Daoy (cell line): Measurements from ENCODE around the gene SLF2. TPM values are rescaled to one million over a fixed set of nuclear protein-coding genes. Genes with fewer than 3 reads are reported as not detected.

Experiments
- DNase-seq: peaks from one replicate; pipeline ENCODE4 v3.0.0-alpha.2; 2015; ENCODE audit warnings: low read depth
- total RNA-seq: library from RNA; depleted of rRNA; stranded (reverse); fragments of >200 nt; shearing (Covaris generic); gene quantifications from 2 replicates; pipeline ENCODE4 v1.2.3, GENCODE V29; 2014

The SLF2 gene
- total RNA-seq, 1 experiment from 2014 or later = 16.6 TPM

DNA sequence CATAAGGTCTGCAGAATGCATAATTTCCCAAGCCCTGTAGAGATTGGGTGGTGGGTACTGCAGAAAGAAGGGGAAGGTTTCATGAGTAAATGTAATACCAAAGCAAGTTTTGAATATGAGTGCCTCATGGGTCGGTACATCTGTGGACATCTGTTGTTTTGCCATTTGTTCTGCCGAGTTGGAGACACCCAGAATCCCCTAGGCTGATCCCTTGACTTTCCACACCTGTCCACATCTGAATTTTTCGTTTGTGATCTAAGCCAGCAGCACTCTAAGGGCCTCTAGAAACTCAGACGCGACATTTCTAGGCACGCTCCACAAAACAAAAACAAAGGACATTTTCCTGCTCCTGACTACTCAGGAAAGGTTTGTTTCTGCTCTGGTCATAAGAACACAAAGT is 11.7 kb upstream of the SLF2 start:
- DNase-seq = no peak

DNA sequence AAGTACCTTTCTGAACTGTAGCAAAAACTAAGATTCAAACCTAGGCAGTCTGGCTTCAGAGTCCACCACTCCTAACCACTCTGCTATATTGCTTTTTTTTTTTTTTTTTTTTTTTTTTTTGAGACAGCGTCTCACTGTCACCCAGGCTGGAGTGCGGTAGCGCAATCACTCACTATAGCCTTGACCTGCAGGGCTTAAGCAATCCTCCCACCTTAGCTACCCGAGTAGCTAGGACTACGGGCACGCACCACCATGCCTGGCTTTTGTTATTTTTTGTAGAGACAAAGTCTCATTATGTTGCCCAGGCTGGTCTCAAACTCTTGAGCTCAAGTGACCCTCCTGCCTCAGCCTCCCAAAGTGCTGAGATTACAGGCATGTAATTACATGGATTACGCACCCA is 10.1 kb upstream of the SLF2 start:
- DNase-seq = no peak

DNA sequence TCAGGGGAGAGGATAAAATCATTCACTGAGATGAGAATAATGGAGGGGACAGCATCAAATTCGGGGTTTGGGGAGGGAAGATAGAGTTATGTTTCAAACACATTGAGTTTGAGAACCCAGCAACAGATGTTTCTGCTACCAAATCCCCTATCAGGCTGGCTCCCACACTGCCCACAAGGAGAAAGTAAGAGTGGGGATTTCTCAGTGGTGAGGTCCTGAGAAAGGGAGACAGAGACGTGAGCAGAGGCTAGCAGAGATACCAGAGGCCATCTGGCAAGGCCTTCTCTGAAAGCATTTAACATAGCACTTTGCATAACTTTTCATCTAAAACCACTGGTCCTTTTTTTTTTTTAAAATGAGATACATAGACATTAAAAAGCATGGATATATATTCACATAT is 7.8 kb upstream of the SLF2 start:
- no peak for DNase-seq

DNA sequence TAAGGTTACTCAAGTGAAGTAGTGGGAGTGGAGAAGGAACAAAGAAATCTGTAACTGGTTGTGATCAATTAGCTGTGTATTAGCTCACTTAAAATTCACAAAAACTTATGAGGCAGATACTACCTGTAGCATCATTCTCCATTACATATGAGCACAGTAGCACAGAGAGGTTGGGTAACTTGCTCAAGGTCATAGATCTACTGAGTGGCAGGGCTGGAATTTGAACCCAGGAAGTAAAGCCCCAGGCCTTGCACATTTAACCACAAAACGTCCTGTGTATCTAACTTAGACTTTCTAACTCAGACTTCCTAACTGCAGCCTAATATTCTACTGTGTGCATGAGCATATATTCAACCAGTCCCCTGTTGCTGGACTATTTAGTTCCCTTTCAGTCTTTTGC is 5.6 kb upstream of the SLF2 start:
- DNase-seq = no peak

DNA sequence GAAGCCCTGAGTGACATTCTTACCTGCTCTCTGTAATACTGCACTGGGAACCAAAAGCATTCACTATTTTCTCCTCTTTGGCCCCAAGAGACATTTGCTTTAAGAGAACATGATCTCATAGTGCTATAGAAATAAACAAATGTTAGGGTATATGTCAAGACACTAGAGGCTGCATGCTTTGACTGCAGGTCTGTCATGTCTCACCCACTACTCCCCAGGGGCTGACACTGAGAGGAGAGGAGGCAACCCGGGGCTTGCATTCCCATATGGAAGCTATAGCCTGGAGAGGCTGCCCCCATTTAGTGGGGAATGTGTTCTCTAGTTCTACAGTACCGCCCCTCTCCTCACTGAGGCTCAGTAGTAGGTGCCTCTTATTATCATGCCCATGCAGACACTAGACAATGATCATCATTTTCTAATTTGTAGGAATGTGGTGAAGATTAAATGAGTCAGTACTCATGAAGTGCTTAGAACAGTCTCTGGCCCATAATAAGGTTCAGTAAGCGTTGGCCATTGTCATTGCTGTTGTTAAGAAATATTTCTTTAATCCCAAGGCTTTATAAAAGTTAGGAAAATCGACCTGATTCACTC is 4.9 kb upstream of the SLF2 start:
- DNase-seq = no peak

DNA sequence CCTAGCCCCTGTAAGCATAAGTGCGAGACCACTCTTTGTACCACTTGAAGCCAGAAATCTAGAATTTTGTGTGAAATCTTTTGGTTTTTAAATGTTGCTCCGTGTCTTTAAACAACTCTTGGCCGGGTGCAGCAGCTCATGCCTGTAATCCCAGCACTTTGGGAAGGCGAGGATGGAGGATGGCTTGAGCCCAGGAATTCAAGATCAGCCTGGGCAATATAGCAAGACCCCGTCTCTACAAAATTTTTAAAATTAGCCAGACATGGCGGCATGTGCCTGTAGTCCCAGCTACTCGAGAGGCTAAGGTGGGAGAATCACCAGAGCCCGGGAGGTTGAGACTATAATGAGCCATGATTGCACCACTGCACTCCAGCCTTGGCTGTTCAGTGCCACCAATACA is 4.4 kb upstream of the SLF2 start:
- no peak for DNase-seq

DNA sequence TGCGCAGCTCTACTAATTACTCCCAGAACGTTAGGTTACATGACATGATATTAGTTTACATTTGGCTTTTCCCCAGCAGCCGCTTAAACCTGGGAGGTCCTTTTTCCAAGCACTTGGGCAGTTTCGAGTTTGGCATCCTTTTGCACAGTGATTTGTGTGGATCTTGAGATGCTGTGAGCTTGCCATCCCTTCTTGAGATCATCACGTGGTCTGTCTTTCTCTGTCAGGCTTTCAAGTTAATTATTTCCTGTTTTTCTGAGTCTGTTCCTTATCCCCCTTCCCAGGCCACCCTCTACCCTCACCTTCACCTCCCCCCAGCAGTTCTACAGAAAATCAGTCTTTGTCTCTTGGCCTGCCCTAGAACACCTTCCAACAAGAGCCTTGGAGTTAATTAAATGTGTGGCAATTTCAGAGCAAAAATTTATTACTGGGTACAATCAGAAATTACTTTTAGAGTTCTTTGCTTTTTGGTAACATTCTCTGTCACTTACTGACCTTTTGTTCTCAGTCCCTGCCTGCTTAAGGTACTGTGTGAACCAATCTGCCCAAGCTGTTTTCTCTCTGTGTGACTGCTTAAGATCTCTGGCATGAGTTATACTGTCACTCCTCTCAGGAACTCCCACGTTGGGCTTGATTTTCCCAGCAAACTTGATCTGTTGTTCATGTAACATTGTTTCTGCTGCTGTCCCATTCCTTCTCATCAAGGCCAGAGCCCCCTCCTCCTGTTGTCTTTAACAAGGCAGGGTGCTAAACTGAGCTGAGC is 3.1 kb upstream of the SLF2 start:
- DNase-seq = no peak

DNA sequence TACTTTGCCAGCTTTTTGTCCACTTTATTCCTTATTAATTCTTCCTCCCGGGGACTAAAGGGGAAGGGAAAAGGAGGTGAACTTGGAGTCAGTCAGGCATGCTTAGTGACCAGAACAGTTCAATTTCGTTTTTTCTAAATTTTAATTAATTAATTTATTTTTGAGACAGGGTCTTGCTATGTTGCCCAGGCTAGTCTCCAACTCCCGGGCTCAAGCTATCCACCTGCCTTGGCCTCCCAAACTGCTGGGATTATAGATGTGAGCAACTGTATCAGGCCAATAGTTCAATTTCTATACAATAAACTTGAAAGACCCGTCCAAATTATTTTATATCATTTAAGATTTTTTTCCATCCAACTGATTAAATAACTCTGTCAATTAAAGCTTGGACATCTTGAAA is 1.3 kb upstream of the SLF2 start:
- DNase-seq = no peak

DNA sequence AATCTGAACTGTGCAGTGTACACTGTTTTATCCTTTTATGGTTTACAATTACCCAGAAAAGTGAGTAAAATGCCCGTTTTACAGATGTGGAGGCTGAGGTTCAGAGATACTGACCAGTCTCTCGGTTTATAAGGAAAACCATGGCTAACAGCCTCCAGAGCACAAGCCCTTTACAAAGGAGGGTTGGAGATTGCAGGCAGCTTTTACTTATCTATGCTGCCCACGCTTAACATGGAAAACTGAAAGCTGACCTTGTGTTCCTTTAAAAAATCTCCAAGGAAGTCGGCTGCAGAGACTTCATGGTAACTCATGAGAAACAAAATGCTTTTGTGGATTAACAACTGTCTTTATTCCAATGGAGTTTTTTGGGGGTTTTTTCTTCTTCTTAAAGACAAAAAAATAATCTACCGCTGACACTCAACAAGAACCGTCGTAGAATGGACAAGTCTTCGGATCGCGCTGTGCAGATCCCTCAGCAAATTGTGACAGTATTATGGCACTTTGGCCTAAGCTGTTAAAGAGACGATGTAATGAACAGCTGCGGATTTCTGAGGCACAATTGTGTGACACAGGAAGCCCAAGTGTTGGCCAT is 654 bp upstream of the SLF2 start:
- DNase-seq = peak; percentile 6

DNA sequence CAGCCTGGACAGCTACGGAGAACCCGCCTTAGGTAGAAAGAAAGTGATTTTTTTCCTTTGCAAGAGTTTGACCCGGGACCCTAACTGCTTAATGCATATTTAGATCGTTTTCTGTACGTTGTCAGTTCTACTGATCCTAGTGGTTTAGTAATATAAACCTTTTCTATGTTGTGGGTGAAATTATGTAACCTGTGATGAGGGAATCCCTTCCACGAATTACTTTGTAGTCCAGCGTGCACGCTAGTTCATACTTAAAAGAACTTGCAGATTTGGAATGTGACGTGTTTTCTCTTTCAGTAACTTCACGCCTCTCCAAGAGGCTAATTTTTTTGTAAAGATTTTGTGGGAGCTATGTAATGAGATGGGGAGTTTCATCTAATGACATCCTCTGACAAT is 705 bp downstream of the SLF2 start:
- no peak for DNase-seq

DNA sequence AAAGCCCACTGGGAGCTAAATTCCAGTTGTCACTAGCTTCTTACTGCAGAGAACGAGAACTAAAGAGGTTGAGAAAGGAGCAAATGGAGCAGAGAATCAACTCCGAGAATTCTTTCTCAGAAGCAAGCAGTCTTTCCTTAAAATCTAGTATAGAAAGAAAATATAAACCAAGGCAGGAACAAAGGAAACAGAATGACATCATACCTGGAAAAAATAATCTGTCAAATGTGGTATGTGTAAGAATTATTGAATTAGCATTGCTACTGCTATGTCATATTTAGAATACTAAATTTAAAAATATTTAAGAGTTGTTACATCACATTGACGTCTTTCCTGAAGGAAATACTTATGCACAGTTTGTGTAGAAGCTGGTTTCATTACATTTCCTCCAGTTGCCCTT is 4.3 kb downstream of the SLF2 start:
- DNase-seq = no peak

DNA sequence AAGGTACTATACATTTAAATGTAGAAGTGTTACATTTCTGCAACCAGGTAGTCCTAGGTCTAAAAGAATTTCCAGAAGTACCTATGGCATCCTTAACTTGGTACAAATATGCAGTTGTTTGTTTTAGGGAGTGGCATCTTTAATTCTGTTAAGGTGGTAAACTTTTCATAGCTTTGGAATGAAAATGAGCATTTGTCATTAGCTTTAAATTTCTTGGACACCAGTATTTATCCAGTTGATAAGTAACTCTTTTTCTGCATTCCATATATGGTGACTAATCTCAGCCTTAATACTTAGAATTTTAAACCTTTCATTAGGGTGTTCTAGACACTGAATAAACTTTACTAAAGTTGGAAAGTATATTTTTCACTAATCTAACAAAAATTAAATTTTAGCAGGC is 10.8 kb downstream of the SLF2 start:
- DNase-seq = no peak

DNA sequence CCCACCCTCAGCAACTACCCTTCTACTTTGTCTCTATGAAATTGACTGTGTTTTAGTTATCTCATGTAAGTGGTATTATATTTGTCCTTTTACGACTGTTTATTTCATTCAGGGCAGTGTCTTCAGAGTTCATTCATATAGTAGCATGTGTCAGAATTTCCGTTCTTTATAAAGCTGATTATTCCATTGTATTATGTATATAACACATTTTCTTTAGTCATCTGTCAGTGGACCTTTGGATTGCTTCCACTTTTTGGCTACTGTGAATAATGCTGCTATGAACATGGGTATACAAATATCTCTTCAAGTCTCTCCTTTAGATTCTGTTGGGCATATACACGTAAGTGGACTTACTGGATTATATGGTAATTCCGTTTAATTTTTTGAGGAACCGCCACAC is 14.5 kb downstream of the SLF2 start:
- no peak for DNase-seq

DNA sequence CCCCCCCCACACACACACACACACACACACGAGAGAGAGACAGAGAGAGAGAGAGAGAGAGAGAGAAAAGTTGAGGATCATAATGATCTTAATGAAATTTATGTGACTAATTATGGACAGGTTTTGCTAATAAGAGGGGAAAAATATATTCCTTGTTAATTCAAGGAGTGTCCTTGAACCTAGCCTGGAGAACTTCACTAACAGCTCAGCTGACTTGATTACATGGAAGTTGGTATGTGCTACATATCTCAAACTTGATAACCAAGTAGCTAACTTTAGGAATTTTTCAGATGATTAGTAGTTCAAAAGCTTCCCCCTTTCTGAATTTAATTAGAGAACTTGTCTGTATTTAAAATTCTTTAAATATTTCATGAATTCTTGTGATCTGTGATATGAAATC is 15.3 kb downstream of the SLF2 start:
- DNase-seq = no peak

DNA sequence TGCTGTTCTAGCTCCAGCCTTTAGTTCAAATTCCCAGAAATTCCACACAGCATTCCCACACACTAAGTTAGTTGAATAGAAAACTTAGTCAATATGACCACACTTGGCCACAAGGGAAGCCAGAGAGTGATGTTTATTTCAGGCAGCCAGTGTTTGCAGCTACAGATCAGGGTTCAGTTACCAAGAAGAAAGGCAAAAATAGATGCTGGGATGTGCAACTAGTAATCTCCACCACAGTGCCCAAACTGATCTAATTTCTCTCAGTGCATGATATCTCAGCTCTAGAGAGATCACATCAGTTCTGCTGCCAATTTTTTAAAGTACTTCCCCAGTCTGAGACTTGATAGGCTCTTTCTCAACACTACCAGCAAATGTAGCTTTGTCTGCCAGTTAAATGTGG is 17.6 kb downstream of the SLF2 start:
- DNase-seq = no peak

DNA sequence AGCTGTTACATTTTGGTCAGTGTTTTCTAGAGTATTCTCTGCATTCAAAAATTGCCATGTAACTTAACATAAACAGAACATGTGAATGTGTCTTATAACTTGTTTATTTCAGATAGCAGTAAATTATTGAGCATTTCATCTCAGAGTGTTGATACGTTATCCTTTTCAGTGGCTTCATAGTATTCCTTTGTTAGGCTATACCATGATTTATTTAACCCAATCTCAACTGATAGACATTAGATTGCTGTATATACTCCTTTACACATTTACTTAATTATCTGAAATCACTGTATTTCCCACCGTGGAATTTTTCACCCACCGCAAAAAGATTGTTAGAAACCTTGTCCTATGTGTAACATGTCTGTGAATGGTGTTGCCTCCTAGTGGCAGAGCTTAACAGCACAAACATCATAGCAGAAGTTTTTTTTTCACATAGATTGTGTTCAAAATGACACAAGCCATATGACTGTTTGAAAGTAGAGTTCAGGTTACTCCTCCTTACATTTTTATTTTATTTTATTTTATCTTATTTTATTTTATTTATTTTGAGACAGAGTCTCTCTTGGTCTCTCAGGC is 21.4 kb downstream of the SLF2 start:
- no peak for DNase-seq

DNA sequence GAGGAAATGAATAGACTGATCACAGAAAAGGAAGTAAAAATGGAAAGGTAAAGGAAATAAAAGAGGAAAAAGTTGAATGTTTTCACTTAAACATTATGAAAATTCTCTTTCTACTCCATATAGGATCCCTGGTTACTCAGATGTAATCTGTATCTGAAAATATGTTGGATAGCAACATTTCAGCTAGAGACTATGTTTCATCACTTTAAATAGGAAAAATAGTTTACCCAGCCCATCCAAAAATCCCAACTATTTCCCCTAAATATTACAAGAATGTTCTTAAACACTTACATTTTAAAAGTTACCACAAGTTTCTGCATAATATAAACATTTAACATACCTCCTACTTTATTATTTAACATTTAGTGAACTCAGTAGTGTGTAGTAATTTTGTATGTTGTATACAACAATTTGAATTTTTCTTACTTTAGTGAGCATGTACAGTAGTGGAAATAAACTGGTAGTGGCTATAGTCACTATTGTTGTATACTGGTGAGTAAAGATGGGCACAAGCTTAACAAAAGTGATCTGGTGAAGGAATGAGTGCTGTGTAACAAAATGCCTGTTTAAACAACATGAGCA is 27.1 kb downstream of the SLF2 start:
- DNase-seq = no peak

DNA sequence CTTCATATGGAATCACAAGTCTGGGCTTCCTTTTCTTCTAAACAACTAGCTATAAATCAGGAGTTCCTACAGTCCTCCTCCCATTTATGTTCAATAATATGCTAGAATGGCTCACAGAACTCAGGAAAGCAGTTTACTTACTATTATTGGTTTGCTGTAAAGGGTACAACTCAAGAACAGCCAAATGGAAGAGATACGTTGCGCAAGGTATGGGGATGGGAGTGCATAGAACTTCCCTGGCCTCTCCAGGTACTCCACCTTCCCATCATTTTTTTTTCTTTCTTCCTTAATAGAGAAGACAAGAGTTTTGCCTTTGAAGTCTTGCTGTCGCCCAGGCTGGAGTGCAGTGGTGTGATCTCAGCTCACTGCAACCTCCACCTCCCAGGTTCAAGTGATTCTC is 29.5 kb downstream of the SLF2 start:
- no peak for DNase-seq

DNA sequence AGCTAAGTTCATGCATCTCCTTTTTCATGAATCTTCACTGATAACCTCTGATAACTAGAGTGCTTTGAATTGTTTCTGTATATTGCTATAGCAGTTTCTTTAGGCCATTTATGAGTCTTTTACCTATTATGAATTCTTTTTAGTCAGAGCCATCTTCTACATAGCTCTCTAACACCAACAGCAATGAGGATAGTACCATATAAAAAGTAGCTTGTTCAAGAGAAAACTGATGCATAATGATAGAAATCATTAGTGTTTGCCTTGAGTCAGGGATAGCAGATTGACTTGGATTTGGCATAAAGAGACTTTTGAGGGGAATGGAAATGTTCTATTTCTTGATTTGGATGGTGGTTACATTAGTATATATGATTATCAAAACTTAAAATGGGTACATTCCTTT is 30.7 kb downstream of the SLF2 start:
- DNase-seq = no peak

DNA sequence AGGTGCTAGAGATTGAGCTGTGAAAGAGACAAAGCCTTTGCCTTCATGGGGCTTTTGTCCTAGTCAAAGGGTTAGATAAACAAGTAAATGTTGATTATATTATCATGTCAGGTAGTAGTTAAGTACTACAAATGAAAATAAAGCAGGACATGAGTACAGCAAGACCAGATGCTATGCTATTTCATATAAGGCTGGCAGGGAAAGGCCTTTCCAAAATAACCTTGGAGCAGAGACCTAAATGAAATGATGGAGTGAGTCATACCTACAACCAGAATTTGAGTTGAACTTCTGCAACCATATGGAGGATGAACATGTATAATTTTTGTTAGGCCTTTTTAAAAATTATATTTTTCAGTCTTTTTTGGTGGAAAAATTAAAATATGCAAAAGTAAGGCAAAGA is 33.0 kb downstream of the SLF2 start:
- DNase-seq = no peak

DNA sequence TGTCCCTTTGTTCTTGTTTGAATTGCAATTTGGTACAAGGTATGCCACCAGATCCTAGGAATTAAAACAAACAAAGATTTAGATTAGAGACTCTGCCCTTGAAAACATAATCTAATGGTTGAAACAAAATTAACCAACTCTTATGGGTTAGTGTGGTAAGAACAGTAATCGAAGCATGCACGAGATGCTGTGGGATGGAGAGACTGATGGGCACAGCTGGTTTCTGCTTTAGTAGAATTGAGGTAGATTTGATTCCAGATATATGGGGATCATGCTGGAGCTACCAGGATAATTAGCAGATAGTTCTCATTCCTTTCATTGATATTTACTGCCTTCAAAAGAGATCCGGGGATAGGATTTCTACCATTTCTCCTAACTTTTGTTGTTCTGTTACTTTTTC is 36.2 kb downstream of the SLF2 start:
- DNase-seq = no peak

DNA sequence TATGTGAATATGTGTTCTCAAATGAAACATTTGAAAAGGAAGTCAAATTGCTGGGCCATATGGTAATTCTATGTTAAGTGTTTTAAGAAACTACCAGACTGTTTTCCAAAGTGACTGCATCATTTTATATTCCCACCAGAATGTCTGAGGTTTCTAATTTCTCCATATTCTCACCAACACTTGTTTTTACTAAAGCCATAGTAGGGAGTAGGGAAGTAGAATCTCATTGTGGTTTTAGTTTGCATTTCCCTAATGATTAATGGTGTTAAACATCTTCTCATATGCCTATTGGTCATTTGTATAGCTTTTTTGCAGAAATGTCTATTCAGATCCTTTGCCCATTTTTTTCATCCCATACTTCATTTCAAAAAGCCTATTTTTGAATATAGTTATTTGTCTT is 47.5 kb downstream of the SLF2 start:
- DNase-seq = no peak
